B cell (primary cell): Measurements from ENCODE around the gene OR1A1. TPM values are rescaled to one million over a fixed set of nuclear protein-coding genes. Genes with fewer than 3 reads are reported as not detected.
"Not testable (repeated sequence)": the region's sequence is repeated elsewhere in the genome, so short reads cannot be mapped to it uniquely, and the experiment has no call there.

Experiments used
- ATAC-seq: fragments of 200-7000 bp; cut with Tn5 transposase; one replicate; pipeline ENCODE4 v1.10.0; 2021; ENCODE audit warnings: low read depth, mild to moderate bottlenecking, moderate number of reproducible peaks, moderate library complexity
- CTCF ChIA-PET: fragments of 350-600 bp; sonication (Branson Sonifier 250); formaldehyde crosslinking; loops from one replicate; lab custom pipeline; 2021; ENCODE audit warnings: antibody characterized with exemption, inconsistent platforms; lab: Charles Lee
- POLR2A ChIA-PET: fragments of 350-600 bp; sonication (Branson Sonifier 250); formaldehyde crosslinking; loops from one replicate; lab custom pipeline; 2021; ENCODE audit warnings: antibody characterized with exemption; lab: Charles Lee
- DNase-seq: peaks from one replicate; pipeline ENCODE4 v3.0.0; 2013
- H2AFZ ChIP-seq: 2 replicates; pipeline ENCODE4 v1.6.1; 2012; ENCODE audit warnings: mild to moderate bottlenecking, low read depth, low read length; ENCODE audit not compliant: insufficient read depth, poor library complexity, severe bottlenecking
- H3K27ac ChIP-seq, 2 donors: 1 replicate in 1 of 2; 2 replicates in 1 of 2; pipeline ENCODE4 v1.5.1; 2012 to 2013; ENCODE audit warnings: low read length in 2 of 2, mild to moderate bottlenecking in 2 of 2, moderate library complexity in 1 of 2
- H3K27me3 ChIP-seq, 4 experiments: fragments of 200-600 bp in 1 of 4; sonication (generic) in 1 of 4; replicated peaks in 1 of 4; 1 replicate in 2 of 4; 2 replicates in 2 of 4; pipeline versions ENCODE4 v1.6.1 to v1.7.0; 2013 to 2016; ENCODE audit warnings: low read length in 3 of 4, mild to moderate bottlenecking in 2 of 4, mixed read lengths in 1 of 4, moderate library complexity in 1 of 4; ENCODE audit not compliant: insufficient read depth in 4 of 4, control insufficient read depth in 3 of 4; ENCODE audit errors: control extremely low read depth in 1 of 4
- H3K36me3 ChIP-seq, 2 experiments: replicated peaks in 1 of 2; 1 replicate in 1 of 2; 2 replicates in 1 of 2; pipeline versions ENCODE4 v1.6.1 to v1.7.1; 2013; ENCODE audit warnings: low read length in 1 of 2; ENCODE audit not compliant: insufficient read depth in 2 of 2, control insufficient read depth in 1 of 2; ENCODE audit errors: control extremely low read depth in 1 of 2, extremely low read depth in 1 of 2
- H3K4me1 ChIP-seq, 2 donors: fragments of 200-600 bp in 1 of 2; sonication (generic) in 1 of 2; 1 replicate in 1 of 2; 2 replicates in 1 of 2; pipeline versions ENCODE4 v1.5.1 to v1.6.1; 2013 to 2017; ENCODE audit warnings: low read length in 2 of 2; ENCODE audit not compliant: control insufficient read depth in 2 of 2, insufficient read depth in 2 of 2
- H3K4me2 ChIP-seq: replicated peaks from 2 replicates; pipeline ENCODE3; 2012; ENCODE audit warnings: mild to moderate bottlenecking, low read depth, low read length; ENCODE audit not compliant: poor library complexity, severe bottlenecking
- H3K4me3 ChIP-seq, 5 experiments: fragments of 200-600 bp in 1 of 5; sonication (generic) in 1 of 5; 1 replicate in 3 of 5; 2 replicates in 2 of 5; pipeline versions ENCODE4 v1.5.1 to v1.7.0; 2011 to 2016; ENCODE audit warnings: low read length in 4 of 5, mild to moderate bottlenecking in 4 of 5, low read depth in 2 of 5, control low read depth in 1 of 5, moderate library complexity in 1 of 5; ENCODE audit not compliant: insufficient read depth in 1 of 5; ENCODE audit errors: control extremely low read depth in 1 of 5, extremely low read depth in 1 of 5
- H3K79me2 ChIP-seq: fragments of 200-600 bp; sonication (generic); one replicate; pipeline ENCODE4 v1.6.0; 2016; ENCODE audit warnings: low read length; ENCODE audit not compliant: control insufficient read depth, insufficient read depth
- H3K9ac ChIP-seq: fragments of 200-600 bp; sonication (generic); 2 replicates; pipeline ENCODE4 v1.6.1; 2017; ENCODE audit warnings: mild to moderate bottlenecking, low read length, moderate library complexity
- H3K9me3 ChIP-seq, 3 donors: one replicate each; pipeline versions ENCODE4 v1.6.1 to v1.7.1; 2013; ENCODE audit warnings: low read length in 2 of 3; ENCODE audit not compliant: control insufficient read depth in 2 of 3, insufficient read depth in 1 of 3; ENCODE audit errors: control extremely low read depth in 1 of 3
- H4K20me1 ChIP-seq: 2 replicates; pipeline ENCODE4 v1.6.0; 2012; ENCODE audit warnings: mild to moderate bottlenecking, low read length; ENCODE audit not compliant: insufficient read depth, control insufficient read depth, poor library complexity, severe bottlenecking
- H3K27ac Mint-ChIP-seq: one replicate; pipeline ENCODE4 v1.8.0; 2021; ENCODE audit warnings: mixed read lengths
- H3K27me3 Mint-ChIP-seq: one replicate; pipeline ENCODE4 v1.8.0; 2021; ENCODE audit warnings: mixed read lengths
- H3K4me1 Mint-ChIP-seq: one replicate; pipeline ENCODE4 v1.8.0; 2021; ENCODE audit warnings: mixed read lengths
- H3K4me3 Mint-ChIP-seq: one replicate; pipeline ENCODE4 v1.8.0; 2021; ENCODE audit warnings: mixed read lengths
- H3K9me3 Mint-ChIP-seq: one replicate; pipeline ENCODE4 v1.8.0; 2022; ENCODE audit warnings: mixed read lengths; ENCODE audit not compliant: insufficient read depth
- CTCF ChIP-seq: fragments of 200-600 bp; IDR thresholded peaks from one replicate; pipeline ENCODE4 v1.8.0; 2022; ENCODE audit warnings: antibody characterized with exemption, mild to moderate bottlenecking
- EZH2 ChIP-seq: IDR thresholded peaks from 2 replicates; pipeline ENCODE4 v1.6.1; 2012; ENCODE audit warnings: borderline replicate concordance, low read depth, mild to moderate bottlenecking, moderate library complexity, low read length; ENCODE audit not compliant: insufficient read depth, poor library complexity, severe bottlenecking
- WGBS: methylation state at CpG from one replicate; pipeline ENCODE4 v1.1.5; 2013; ENCODE audit warnings: missing lambda C conversion rate; ENCODE audit not compliant: insufficient coverage; 5-methylcytosine and 5-hydroxymethylcytosine counted together
- intact Hi-C: fragments of 100-400 bp; cut with micrococcal nuclease; formaldehyde crosslinking; loops from one replicate; pipeline ENCODE4 v1.10.0; 2022
- polyA plus RNA-seq: library from polyadenylated mRNA; depleted of rRNA; stranded (reverse); fragments of >200 nt; gene quantifications from 2 replicates; pipeline ENCODE4 v1.2.3, GENCODE V29; 2012
- total RNA-seq, 2 donors: library from RNA; stranded (reverse); fragments of 120-200 nt in 1 of 2; gene quantifications; 1 replicate in 1 of 2; 2 replicates in 1 of 2; pipeline versions ENCODE4 v1.2.3 to v1.2.4, GENCODE V29; 2013 to 2022

The OR1A1 gene
- total and polyA plus RNA-seq, 2 donors (not counting 1 experiment from before 2014, with no cell fraction given): not detected

- H3K36me3 ChIP-seq, intact Hi-C loops, CTCF ChIA-PET, H3K27me3 Mint-ChIP-seq, DNase-seq, H3K4me3 ChIP-seq, H3K4me1 ChIP-seq, H4K20me1 ChIP-seq, H3K27ac ChIP-seq, H3K9ac ChIP-seq, H3K9me3 Mint-ChIP-seq, H3K4me3 Mint-ChIP-seq, H3K27ac Mint-ChIP-seq, H3K79me2 ChIP-seq, POLR2A ChIA-PET, H3K4me1 Mint-ChIP-seq, ATAC-seq, H3K9me3 ChIP-seq, H3K27me3 ChIP-seq, H2AFZ ChIP-seq, H3K4me2 ChIP-seq: not testable (repeated sequence)
- no CpG with 5 or more reads among the region's 2 CpGs for WGBS
Observed at GRCh38 chr17:3249013-3249412, 41.5 kb downstream of the OR1A1 start.

GRCh38 chr17:3256575-3256974 lies 49.1 kb downstream of the OR1A1 start:
- Histone ChIP-seq H3K36me3 (no peaks in the 10 kb centered on the region), H4K20me1 (no peaks in the 10 kb centered on the region), H3K4me3 (no peak overlapping the region), H3K79me2 (no peaks in the 10 kb centered on the region), H3K4me1 (no peaks in the 10 kb centered on the region), H3K4me2 (no peak overlapping the region), H3K27ac (no peak overlapping the region), H3K9ac (no peak overlapping the region), H3K9me3 (no peaks in the 10 kb centered on the region), H2AFZ (no peak overlapping the region), H3K27me3 (no peaks in the 10 kb centered on the region)
- no peak for TF ChIP-seq EZH2
- TF ChIP-seq CTCF: no peak
- Mint-ChIP-seq H3K4me1 (no peaks in the 10 kb centered on the region), H3K27me3 (peaks cover 11% of the 10 kb centered on the region), H3K27ac (no peak overlapping the region), H3K4me3 (no peak overlapping the region), H3K9me3 (peaks cover 4% of the 10 kb centered on the region)
- WGBS: 98% methylated on average over 6 of the region's 8 CpGs
- DNase-seq (no peak), ATAC-seq (no peak)
- intact Hi-C loops: no loop called here
- POLR2A ChIA-PET: interaction anchor here (0.6 kb wide), 1 partner anchor 299 kb away, joined by 5 read pairs; no protein-coding TSS in a partner anchor
- CTCF ChIA-PET: no interaction called here
